ENCODE measurements around the gene FAIM.

Gene FAIM

GRCh38 chr3:138642927-138643253, 34.3 kb downstream of the FAIM start:
- no peak for TF ChIP-seq CTCF (IDR thresholded peaks at IDR 0.05; ENCODE audit: extremely low read depth, missing control alignments)
- no peak for DNase-seq (ENCODE audit: low spot score)

DNA sequence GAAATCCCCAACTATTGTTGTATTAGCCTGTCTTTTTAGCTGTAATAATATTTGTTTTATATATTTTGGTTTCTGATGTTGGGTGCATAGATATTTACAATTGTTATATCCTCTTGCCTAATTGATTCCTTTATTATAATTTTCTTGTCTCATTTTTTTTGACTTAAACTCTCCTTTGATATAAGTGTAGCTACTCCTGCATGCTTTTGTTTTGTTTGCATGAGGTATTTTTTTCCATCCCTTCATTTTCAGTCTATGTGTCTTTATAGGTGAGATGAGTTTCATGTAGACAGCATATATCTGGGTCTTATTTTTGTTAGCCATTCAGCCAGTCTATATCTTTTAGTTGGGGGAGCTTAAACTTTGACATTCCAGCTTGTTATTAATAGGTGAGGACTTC, 37.4 kb downstream of the FAIM start:
- TF ChIP-seq CTCF (IDR thresholded peaks at IDR 0.05; ENCODE audit: extremely low read depth, missing control alignments): no peak
- no peak for DNase-seq (ENCODE audit: low spot score)

GRCh38 chr3:138646513-138646912, 37.9 kb downstream of the FAIM start:
- no peak for DNase-seq (ENCODE audit: low spot score)
- TF ChIP-seq CTCF (IDR thresholded peaks at IDR 0.05; ENCODE audit: extremely low read depth, missing control alignments): no peak

DNA sequence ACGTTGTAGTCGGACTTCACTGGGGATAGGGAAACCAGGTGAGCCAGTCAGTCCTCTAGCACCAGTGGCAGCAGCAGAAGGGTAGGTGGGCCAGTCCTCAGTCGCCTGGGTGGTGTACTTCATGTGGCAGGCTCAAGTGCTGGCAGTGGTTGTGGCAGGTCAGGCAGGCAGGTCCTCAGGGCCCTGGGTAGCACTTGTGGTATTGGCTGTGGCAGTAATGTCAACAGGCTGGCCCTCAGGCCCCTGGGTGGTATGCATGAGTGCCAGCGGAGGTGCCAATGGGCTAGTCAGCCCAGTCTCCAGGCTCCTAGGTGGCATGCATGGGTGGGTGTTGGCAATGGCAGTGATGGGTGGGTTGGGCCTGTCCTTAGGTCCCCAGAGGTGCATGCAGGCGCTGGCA, 40.6 kb downstream of the FAIM start:
- no peak for TF ChIP-seq CTCF (IDR thresholded peaks at IDR 0.05; ENCODE audit: extremely low read depth, missing control alignments)
- no peak for DNase-seq (ENCODE audit: low spot score)

- DNase-seq (ENCODE audit: low spot score): no peak
- TF ChIP-seq CTCF (IDR thresholded peaks at IDR 0.05; ENCODE audit: extremely low read depth, missing control alignments): no peak
These were observed 45.0 kb downstream of the FAIM start for GRCh38 chr3:138653567-138653966.

- TF ChIP-seq CTCF (IDR thresholded peaks at IDR 0.05; ENCODE audit: extremely low read depth, missing control alignments): no peak
- DNase-seq (ENCODE audit: low spot score): no peak
These were observed 48.9 kb downstream of the FAIM start for GRCh38 chr3:138657508-138657907.

DNA sequence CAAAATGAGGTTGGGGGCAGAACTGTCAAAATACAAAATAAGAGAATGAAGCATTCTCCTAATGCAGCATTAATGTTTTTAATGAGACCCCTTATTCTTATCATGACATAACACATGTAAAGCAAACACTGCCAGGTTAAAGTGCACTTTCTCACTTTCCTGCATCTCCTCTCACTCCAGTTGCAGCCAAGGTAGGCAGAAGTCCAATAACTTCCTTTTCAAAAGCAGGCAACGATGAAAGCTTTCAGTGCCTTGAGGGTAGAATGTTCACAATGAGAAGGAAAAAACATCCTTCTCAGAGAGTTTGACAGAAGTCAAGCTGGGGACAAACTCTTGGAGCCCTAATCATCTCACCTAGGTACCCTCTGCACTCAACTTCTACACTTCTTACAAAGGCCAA, 59.5 kb downstream of the FAIM start:
- no peak for DNase-seq (ENCODE audit: low spot score)
- TF ChIP-seq CTCF (IDR thresholded peaks at IDR 0.05; ENCODE audit: extremely low read depth, missing control alignments): no peak
